Fibroblast of lung (primary cell): ENCODE results near the gene YIPF2. TPM values are rescaled to one million over a fixed set of nuclear protein-coding genes. Genes with fewer than 3 reads are reported as not detected.

ENCODE experiments used
- DNase-seq, 2 donors: peaks; one replicate each; pipeline versions ENCODE4 v3.0.0 to v3.0.0-alpha.2; 2010; ENCODE audit warnings: low read depth in 2 of 2
- H2AFZ ChIP-seq: 2 replicates; pipeline ENCODE4 v1.5.1; 2012; ENCODE audit warnings: low read length, control low read depth, inconsistent platforms
- H3K27ac ChIP-seq: 2 replicates; pipeline ENCODE4 v1.5.1; 2011; ENCODE audit warnings: low read length, control low read depth; ENCODE audit not compliant: insufficient read depth
- H3K27me3 ChIP-seq: 2 replicates; pipeline ENCODE4 v1.5.1; 2011; ENCODE audit warnings: mild to moderate bottlenecking, low read length; ENCODE audit not compliant: control insufficient read depth, insufficient read depth
- H3K36me3 ChIP-seq: 2 replicates; pipeline ENCODE4 v1.5.1; 2011; ENCODE audit warnings: low read length; ENCODE audit not compliant: control insufficient read depth, insufficient read depth
- H3K4me1 ChIP-seq: 2 replicates; pipeline ENCODE4 v1.5.1; 2011; ENCODE audit warnings: low read length; ENCODE audit not compliant: control insufficient read depth, insufficient read depth; ENCODE audit errors: extremely low read depth
- H3K4me2 ChIP-seq: 2 replicates; pipeline ENCODE4 v1.5.1; 2011; ENCODE audit warnings: low read length, control low read depth; ENCODE audit not compliant: insufficient read depth; ENCODE audit errors: extremely low read depth
- H3K4me3 ChIP-seq, 4 experiments: fragments of 200-600 bp in 1 of 4; sonication (generic) in 1 of 4; replicated peaks in 1 of 4; 2 replicates each; pipeline ENCODE4 v1.5.1; 2011 to 2016; ENCODE audit warnings: low read length in 4 of 4, low read depth in 3 of 4, mild to moderate bottlenecking in 3 of 4, control low read depth in 2 of 4, inconsistent platforms in 1 of 4, mixed read lengths in 1 of 4; ENCODE audit not compliant: insufficient read depth in 1 of 4; ENCODE audit errors: control extremely low read depth in 1 of 4
- H3K79me2 ChIP-seq: 2 replicates; pipeline ENCODE4 v1.5.1; 2012; ENCODE audit warnings: mild to moderate bottlenecking, low read length, inconsistent platforms; ENCODE audit not compliant: control insufficient read depth, insufficient read depth
- H3K9ac ChIP-seq: 2 replicates; pipeline ENCODE4 v1.5.1; 2011; ENCODE audit warnings: mild to moderate bottlenecking, low read length, control low read depth; ENCODE audit not compliant: insufficient read depth
- H3K9me3 ChIP-seq: 2 replicates; pipeline ENCODE4 v1.5.1; 2012; ENCODE audit warnings: low read depth, low read length; ENCODE audit not compliant: control insufficient read depth, insufficient read depth
- H4K20me1 ChIP-seq: 2 replicates; pipeline ENCODE4 v1.5.1; 2011; ENCODE audit warnings: low read length; ENCODE audit not compliant: control insufficient read depth, insufficient read depth; ENCODE audit errors: extremely low read depth
- CTCF ChIP-seq, 2 donors: IDR thresholded peaks in 1 of 2; conservative IDR thresholded peaks in 1 of 2; 1 replicate in 1 of 2; 2 replicates in 1 of 2; pipeline ENCODE4 v1.5.1; 2011 to 2012; ENCODE audit warnings: low read length in 2 of 2, control low read depth in 1 of 2, inconsistent platforms in 1 of 2, low read depth in 1 of 2, mild to moderate bottlenecking in 1 of 2
- EZH2 ChIP-seq: IDR thresholded peaks from 2 replicates; pipeline ENCODE4 v1.5.1; 2012; ENCODE audit warnings: low read length, control low read depth, mild to moderate bottlenecking; ENCODE audit errors: missing control alignments
- polyA plus RNA-seq, 2 donors: library from polyadenylated mRNA; depleted of rRNA in 1 of 2; stranded (reverse) in 1 of 2; unstranded in 1 of 2; fragments of >200 nt; gene quantifications; 2 replicates each; pipeline ENCODE4 v1.2.1, GENCODE V29; 2011 to 2012; ENCODE audit warnings: missing spikeins in 1 of 2
- total RNA-seq: library from RNA; depleted of rRNA; stranded (reverse); fragments of >200 nt; gene quantifications from 2 replicates; pipeline ENCODE4 v1.2.1, GENCODE V29; 2014

The YIPF2 gene
- total and polyA plus RNA-seq, 2 donors (not counting 1 experiment from before 2014, with no cell fraction given), result 41.5 to 118 TPM

- H3K9ac ChIP-seq, result no peak overlapping the region
- H3K4me1 ChIP-seq, result no peaks in the 10 kb centered on the region
- H3K27ac ChIP-seq, result no peak overlapping the region
- H3K27me3 ChIP-seq, result no peaks in the 10 kb centered on the region
- TF ChIP-seq EZH2 (no peak), CTCF (conservative IDR thresholded peaks at IDR 0.05 in 1 of 2, IDR thresholded peaks at IDR 0.05 in 1 of 2; ENCODE audit: low read depth in 1 of 2, low read length in 2 of 2) (peak; percentile 56 to 65)
- peak; percentile 75 to 85 for DNase-seq
- H4K20me1 ChIP-seq, result no peaks in the 10 kb centered on the region
- H3K36me3 ChIP-seq, result no peaks in the 10 kb centered on the region
- peak overlapping the region; percentile 72 for H3K4me2 ChIP-seq
- H3K4me3 ChIP-seq, result peak overlapping the region in 1 of 4 experiments; percentile 3
- H2AFZ ChIP-seq, result peak overlapping the region; percentile 77
- H3K9me3 ChIP-seq, result no peaks in the 10 kb centered on the region
- peaks cover 4% of the 10 kb centered on the region for H3K79me2 ChIP-seq
Observed at GRCh38 chr19:10936661-10937084, 8.2 kb upstream of the YIPF2 start.

- peaks cover 7% of the 10 kb centered on the region for H3K79me2 ChIP-seq
- no peaks in the 10 kb centered on the region for H3K9me3 ChIP-seq
- no peak overlapping the region for H3K27ac ChIP-seq
- H2AFZ ChIP-seq, result no peak overlapping the region
- H3K4me2 ChIP-seq, result no peak overlapping the region
- H3K9ac ChIP-seq, result no peak overlapping the region
- no peak for TF ChIP-seq CTCF (conservative IDR thresholded peaks at IDR 0.05 in 1 of 2, IDR thresholded peaks at IDR 0.05 in 1 of 2; ENCODE audit: low read depth in 1 of 2, low read length in 2 of 2)
- TF ChIP-seq EZH2, result no peak
- no peaks in the 10 kb centered on the region for H3K36me3 ChIP-seq
- H3K4me1 ChIP-seq, result no peaks in the 10 kb centered on the region
- H4K20me1 ChIP-seq, result no peaks in the 10 kb centered on the region
- no peak for DNase-seq
- no peaks in the 10 kb centered on the region for H3K27me3 ChIP-seq
- no peak overlapping the region for H3K4me3 ChIP-seq
Observed at GRCh38 chr19:10935371-10936059, 7.1 kb upstream of the YIPF2 start.

- Histone ChIP-seq H3K36me3 (peaks cover 1% of the 10 kb centered on the region), H3K27me3 (no peaks in the 10 kb centered on the region), H3K79me2 (peaks cover 35% of the 10 kb centered on the region), H3K9ac (peak overlapping the region; percentile 85), H3K9me3 (no peaks in the 10 kb centered on the region), H4K20me1 (no peaks in the 10 kb centered on the region), H3K4me3 (peak overlapping the region; percentile 65 to 90 (median 80)), H3K27ac (no peak overlapping the region), H2AFZ (no peak overlapping the region), H3K4me1 (peaks cover 5% of the 10 kb centered on the region), H3K4me2 (peak overlapping the region; percentile 64)
- no peak for TF ChIP-seq CTCF (conservative IDR thresholded peaks at IDR 0.05 in 1 of 2, IDR thresholded peaks at IDR 0.05 in 1 of 2; ENCODE audit: low read depth in 1 of 2, low read length in 2 of 2)
- TF ChIP-seq EZH2, result no peak
- DNase-seq, result no peak
Observed at GRCh38 chr19:10929402-10929794, 959 bp upstream of the YIPF2 start.
